SU-DHL-6 (cell line): Measurements from ENCODE around the gene TMEM129.

ENCODE experiments used
- H2AFZ ChIP-seq: fragments of 200-600 bp; sonication (generic); 2 replicates; pipeline ENCODE4 v1.6.1; 2014; ENCODE audit warnings: low read depth, mild to moderate bottlenecking, moderate library complexity, mixed read lengths, antibody characterized with exemption, low read length; ENCODE audit not compliant: severe bottlenecking
- H3F3A ChIP-seq: fragments of 200-600 bp; shearing (Covaris generic); 2 replicates; pipeline ENCODE4 v1.6.0; 2016; ENCODE audit warnings: antibody characterized with exemption, mild to moderate bottlenecking; ENCODE audit not compliant: insufficient read depth
- H3K27ac ChIP-seq: fragments of 200-600 bp; sonication (generic); 2 replicates; pipeline ENCODE4 v1.5.1; 2016; ENCODE audit warnings: low read depth, mild to moderate bottlenecking, low read length, moderate library complexity, mixed read lengths
- H3K27me3 ChIP-seq: fragments of 200-600 bp; sonication (generic), shearing (Covaris generic); 2 replicates; pipeline ENCODE4 v1.6.0; 2014; ENCODE audit warnings: mild to moderate bottlenecking, low read length
- H3K36me3 ChIP-seq: fragments of 200-600 bp; sonication (generic); 2 replicates; pipeline ENCODE4 v1.6.1; 2014; ENCODE audit warnings: mild to moderate bottlenecking, low read length, mixed read lengths
- H3K4me2 ChIP-seq: fragments of 300-600, 200-600 bp; shearing (Covaris generic), sonication (generic); 2 replicates; pipeline ENCODE4 v1.6.0; 2014; ENCODE audit warnings: low read length, low read depth, mild to moderate bottlenecking; ENCODE audit not compliant: poor library complexity, severe bottlenecking
- H3K4me3 ChIP-seq: fragments of 200-600 bp; sonication (generic); 2 replicates; pipeline ENCODE4 v1.5.1; 2014; ENCODE audit warnings: antibody characterized with exemption, low read length, mild to moderate bottlenecking, mixed read lengths; ENCODE audit not compliant: insufficient read depth, poor library complexity, severe bottlenecking
- H3K79me2 ChIP-seq: fragments of 200-600 bp; sonication (generic); 2 replicates; pipeline ENCODE4 v1.6.1; 2014; ENCODE audit warnings: mild to moderate bottlenecking, low read length, moderate library complexity; ENCODE audit not compliant: insufficient read depth
- H3K9ac ChIP-seq: fragments of 200-600 bp; sonication (generic); 2 replicates; pipeline ENCODE4 v1.7.0; 2014; ENCODE audit warnings: mild to moderate bottlenecking, low read length
- H3K9me2 ChIP-seq: fragments of 200-600 bp; sonication (generic); replicated peaks from 2 replicates; pipeline ENCODE4 v1.6.1; 2014; ENCODE audit warnings: low read length; ENCODE audit not compliant: insufficient read depth
- H3K9me3 ChIP-seq: fragments of 200-600 bp; sonication (generic); 2 replicates; pipeline ENCODE4 v1.6.1; 2014; ENCODE audit warnings: low read length, mixed read lengths; ENCODE audit not compliant: insufficient read depth
- H4K20me1 ChIP-seq: fragments of 200-600 bp; sonication (generic); 2 replicates; pipeline ENCODE4 v1.6.1; 2014; ENCODE audit warnings: low read depth, mild to moderate bottlenecking, antibody characterized with exemption, low read length, moderate library complexity, mixed read lengths
- CTCF ChIP-seq: fragments of 200-600 bp; sonication (generic); IDR thresholded peaks from one replicate; pipeline ENCODE4 v1.5.1; 2017; ENCODE audit warnings: antibody characterized with exemption, mild to moderate bottlenecking, low read length, moderate library complexity; ENCODE audit not compliant: insufficient read depth, poor library complexity, severe bottlenecking
- EZH2phosphoT487 ChIP-seq: fragments of 200-600 bp; sonication (generic), shearing (Covaris generic); conservative IDR thresholded peaks from 2 replicates; pipeline ENCODE4 v1.6.1; 2018; ENCODE audit warnings: mild to moderate bottlenecking, antibody characterized with exemption, low read length, moderate library complexity, mixed read lengths

The TMEM129 gene

GRCh38 chr4:1712216-1713002, 8.7 kb downstream of the TMEM129 start, which contains the start of gene SLBP:
TSS of gene SLBP (minus strand) at chr4:1712319. CDS start at chr4:1712188, 131 bp downstream.
- Histone ChIP-seq H2AFZ (peak within 1 kb of the TSS; percentile 55), H3K36me3 (peaks cover 10% of the 10 kb centered on the region; the same call in 1 of the 2 replicates), H3K9me3 (no peaks in the 10 kb centered on the region)

GRCh38 chr4:1711571-1712215, 9.4 kb downstream of the TMEM129 start:
- H3K4me2 ChIP-seq = peak overlapping the region; percentile 71
- TF ChIP-seq CTCF (no peak), EZH2phosphoT487 (no peak)
- H3K27me3 ChIP-seq = no peaks in the 10 kb centered on the region
- H3K36me3 ChIP-seq = peaks cover 10% of the 10 kb centered on the region; the same call in 1 of the 2 replicates
- H3K4me3 ChIP-seq = peak overlapping the region; percentile 79
- no peaks in the 10 kb centered on the region for H3K9me3 ChIP-seq
- peaks cover 18% of the 10 kb centered on the region for H4K20me1 ChIP-seq
- H3F3A ChIP-seq = peaks cover 35% of the 10 kb centered on the region
- peaks cover 85% of the 10 kb centered on the region for H3K79me2 ChIP-seq
- H3K27ac ChIP-seq = peak overlapping the region; percentile 90
- H3K9me2 ChIP-seq = no peaks in the 10 kb centered on the region
- H3K9ac ChIP-seq = peak overlapping the region; percentile 92
- H2AFZ ChIP-seq = no peak overlapping the region

More at GRCh38 chr4:1712216-1713002, 8.7 kb downstream of the TMEM129 start, which contains the start of gene SLBP:
- peak within 1 kb of the TSS; percentile 79 for H3K4me3 ChIP-seq
- peaks cover 83% of the 10 kb centered on the region for H3K79me2 ChIP-seq
- TF ChIP-seq EZH2phosphoT487 = no peak
- peaks cover 18% of the 10 kb centered on the region for H4K20me1 ChIP-seq
- peak within 1 kb of the TSS; percentile 96 for H3K4me2 ChIP-seq
- H3K9me2 ChIP-seq = no peaks in the 10 kb centered on the region
- H3K9ac ChIP-seq = peak within 1 kb of the TSS; percentile 92
- H3F3A ChIP-seq = peaks cover 37% of the 10 kb centered on the region
- no peaks in the 10 kb centered on the region for H3K27me3 ChIP-seq
- peak within 1 kb of the TSS; percentile 90 for H3K27ac ChIP-seq

GRCh38 chr4:1711055-1711570, 10.0 kb downstream of the TMEM129 start:
- Histone ChIP-seq H3K9me3 (no peaks in the 10 kb centered on the region), H3K27ac (peak overlapping the region; percentile 90), H3F3A (peaks cover 33% of the 10 kb centered on the region), H3K4me3 (peak overlapping the region; percentile 79), H3K27me3 (no peaks in the 10 kb centered on the region), H3K9ac (peak overlapping the region; percentile 92), H3K36me3 (peaks cover 10% of the 10 kb centered on the region; the same call in 1 of the 2 replicates), H3K79me2 (peaks cover 85% of the 10 kb centered on the region), H4K20me1 (peaks cover 21% of the 10 kb centered on the region), H3K4me2 (peak overlapping the region; percentile 71), H3K9me2 (no peaks in the 10 kb centered on the region), H2AFZ (no peak overlapping the region)
- TF ChIP-seq EZH2phosphoT487 = no peak
- TF ChIP-seq CTCF = no peak
